Endothelial cell of umbilical vein (primary cell): ENCODE measurements around the gene MCRIP1. TPM values are rescaled to one million over a fixed set of nuclear protein-coding genes. Genes with fewer than 3 reads are reported as not detected.

Experiments used
- BruUV-seq: library from RNA; stranded (reverse); fragments of 400-500 nt; replicated peaks from 2 replicates; lab custom pipeline; 2021; lab: Mats Ljungman, UMichigan
- CTCF ChIA-PET: fragments of 300-600, 350-600 bp; sonication (Branson Sonifier 250); formaldehyde crosslinking; loops from one replicate; lab custom pipeline; 2021; ENCODE audit warnings: antibody characterized with exemption, inconsistent platforms; lab: Charles Lee
- POLR2A ChIA-PET: fragments of 300-600, 350-600 bp; sonication (Branson Sonifier 250); formaldehyde crosslinking; loops from one replicate; lab custom pipeline; 2021; ENCODE audit warnings: antibody characterized with exemption, inconsistent platforms; lab: Charles Lee
- DNase-seq: peaks from one replicate; pipeline ENCODE4 v3.0.0-alpha.2; 2011; ENCODE audit warnings: low read depth, low spot score
- FAIRE-seq: peaks from 2 replicates; lab custom pipeline; 2011; peaks lifted over from hg19 to GRCh38; lab: Jason Lieb, UNC
- H2AFZ ChIP-seq: 2 replicates; pipeline ENCODE4 v1.6.0; 2012; ENCODE audit warnings: low read depth, low read length, control low read depth, inconsistent platforms
- H3K27ac ChIP-seq: 2 replicates; pipeline ENCODE4 v1.5.1; 2011; ENCODE audit warnings: low read depth, mild to moderate bottlenecking, control low read depth, low read length, moderate library complexity; ENCODE audit not compliant: insufficient read depth
- H3K27me3 ChIP-seq, 2 experiments: 2 replicates each; pipeline versions ENCODE4 v1.6.0 to v1.6.1; 2011; ENCODE audit warnings: low read length in 2 of 2, mixed read lengths in 1 of 2; ENCODE audit not compliant: control insufficient read depth in 2 of 2, insufficient read depth in 2 of 2
- H3K36me3 ChIP-seq, 2 experiments: 2 replicates in 1 of 2; 3 replicates in 1 of 2; pipeline ENCODE4 v1.5.1; 2011; ENCODE audit warnings: low read length in 2 of 2, mild to moderate bottlenecking in 1 of 2, moderate library complexity in 1 of 2; ENCODE audit not compliant: control insufficient read depth in 2 of 2, insufficient read depth in 2 of 2; ENCODE audit errors: extremely low read depth in 1 of 2
- H3K4me1 ChIP-seq: 3 replicates; pipeline ENCODE4 v1.5.1; 2011; ENCODE audit warnings: mild to moderate bottlenecking, low read length; ENCODE audit not compliant: control insufficient read depth, insufficient read depth; ENCODE audit errors: extremely low read depth
- H3K4me2 ChIP-seq: 2 replicates; pipeline ENCODE4 v1.6.1; 2011; ENCODE audit warnings: low read length, control low read depth, mixed read lengths; ENCODE audit not compliant: insufficient read depth
- H3K4me3 ChIP-seq, 3 experiments: fragments of 200-600 bp in 1 of 3; sonication (generic), shearing (Covaris generic) in 1 of 3; replicated peaks in 1 of 3; 2 replicates each; pipeline ENCODE4 v1.5.1; 2011 to 2016; ENCODE audit warnings: control low read depth in 3 of 3, low read length in 3 of 3, mild to moderate bottlenecking in 2 of 3, inconsistent platforms in 1 of 3, low read depth in 1 of 3, moderate library complexity in 1 of 3; ENCODE audit not compliant: insufficient read depth in 1 of 3
- H3K79me2 ChIP-seq: 2 replicates; pipeline ENCODE4 v1.6.0; 2012; ENCODE audit warnings: low read length, inconsistent platforms; ENCODE audit not compliant: control insufficient read depth, insufficient read depth
- H3K9ac ChIP-seq: replicated peaks from 2 replicates; pipeline ENCODE3; 2011; ENCODE audit warnings: low read length, control low read depth; ENCODE audit not compliant: insufficient read depth; ENCODE audit errors: extremely low read depth
- H3K9me1 ChIP-seq: replicated peaks from 3 replicates; pipeline ENCODE4 v1.6.0; 2011; ENCODE audit warnings: mild to moderate bottlenecking, low read length; ENCODE audit not compliant: control insufficient read depth, insufficient read depth; ENCODE audit errors: extremely low read depth
- H3K9me3 ChIP-seq: replicated peaks from 2 replicates; pipeline ENCODE4 v1.5.1; 2012; ENCODE audit warnings: low read length, inconsistent platforms; ENCODE audit not compliant: control insufficient read depth, insufficient read depth
- H4K20me1 ChIP-seq: replicated peaks from 2 replicates; pipeline ENCODE3; 2011; ENCODE audit warnings: mild to moderate bottlenecking, low read length; ENCODE audit not compliant: control insufficient read depth, insufficient read depth; ENCODE audit errors: extremely low read depth
- FOS ChIP-seq: IDR thresholded peaks from 2 replicates; pipeline ENCODE4 v1.6.1; 2011; ENCODE audit warnings: mild to moderate bottlenecking, low read length, moderate library complexity, borderline replicate concordance; ENCODE audit not compliant: insufficient read depth
- GATA2 ChIP-seq: IDR thresholded peaks from 2 replicates; pipeline ENCODE4 v1.7.0; 2011; ENCODE audit warnings: low read depth, mild to moderate bottlenecking, moderate library complexity, mixed read lengths, low read length; ENCODE audit not compliant: insufficient read length, insufficient read depth
- JUN ChIP-seq: IDR thresholded peaks from 2 replicates; pipeline ENCODE4 v1.6.1; 2011; ENCODE audit warnings: borderline replicate concordance, low read depth; ENCODE audit not compliant: insufficient read length, insufficient read depth
- MYC ChIP-seq: IDR thresholded peaks from one replicate; pipeline ENCODE4 v1.6.1; 2011; ENCODE audit warnings: mild to moderate bottlenecking, low read depth, low read length
- dilution Hi-C: fragments of 300-500 bp; cut with MboI; formaldehyde crosslinking; loops from one replicate; pipeline ENCODE4 v1.15.0; 2019; ENCODE audit warnings: low sequenced_read_pairs; ENCODE audit not compliant: extremely low pct_ligation_motif_present
- intact Hi-C: fragments of 100-400 bp; cut with micrococcal nuclease; formaldehyde crosslinking; loops from one replicate; pipeline ENCODE4 v1.10.0; 2022
- polyA plus RNA-seq, 4 experiments: library from polyadenylated mRNA; depleted of rRNA in 3 of 4; stranded (reverse) in 3 of 4; unstranded in 1 of 4; fragments of >200 nt; gene quantifications; 2 replicates each; pipeline versions ENCODE4 v1.2.1 to v1.2.3, GENCODE V29; 2011 to 2012; ENCODE audit warnings: missing spikeins in 1 of 4
- total RNA-seq: library from RNA; stranded (reverse); gene quantifications from 2 replicates; pipeline ENCODE4 v1.2.3, GENCODE V29; 2021
- TF ChIP-seq, protein P1 (sequence below): IDR thresholded peaks from 2 replicates; pipeline ENCODE4 v1.6.1; 2011; ENCODE audit not compliant: insufficient read depth, insufficient read length
- TF ChIP-seq, protein P2 (sequence below), 2 donors: IDR thresholded peaks; 1 replicate in 1 of 2; 2 replicates in 1 of 2; pipeline ENCODE4 v1.5.1; 2011; ENCODE audit warnings: low read length in 2 of 2, mild to moderate bottlenecking in 2 of 2, moderate library complexity in 2 of 2, control low read depth in 1 of 2, inconsistent platforms in 1 of 2, low read depth in 1 of 2; ENCODE audit not compliant: insufficient read depth in 1 of 2; ENCODE audit errors: extremely low read depth in 1 of 2

The MCRIP1 gene
- total and polyA plus RNA-seq, 2 donors (not counting 3 experiments of a cell fraction or from before 2014, with no cell fraction given): 121 to 205 TPM

DNA sequence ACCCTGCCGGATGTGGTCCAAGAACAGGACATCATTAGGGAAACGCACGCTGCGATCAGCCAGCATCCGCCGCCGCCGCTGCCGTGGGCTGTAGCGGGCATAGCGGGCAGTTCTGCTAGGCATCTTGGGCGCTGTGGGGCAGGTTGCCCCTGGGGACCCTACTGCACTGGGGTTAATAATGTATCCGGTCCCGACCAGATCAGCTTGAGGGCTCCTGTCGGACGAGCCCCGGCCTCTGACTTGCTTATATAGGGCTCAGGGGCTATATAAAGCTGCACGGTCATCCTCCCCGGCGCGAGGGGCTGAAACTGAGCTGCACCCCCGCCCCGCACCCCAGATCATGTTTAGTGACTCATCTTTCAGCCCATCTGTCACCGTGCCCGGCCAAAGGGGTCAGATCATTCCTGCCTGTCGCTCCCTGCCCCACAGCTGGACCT, 1.8 kb upstream of the MCRIP1 start, which contains the start of gene PPP1R27:
TSS of gene PPP1R27 (minus strand) at position 220 of the 437 bp plus-strand sequence. CDS start at position 123, 97 bp downstream.
- no peak for FAIRE-seq
- no peak for DNase-seq
- H3K4me2 ChIP-seq: peak within 1 kb of the TSS; percentile 70
- TF ChIP-seq MYC (no peak), FOS (no peak), GATA2 (no peak), JUN (no peak)
- TF ChIP-seq, protein P1, sequence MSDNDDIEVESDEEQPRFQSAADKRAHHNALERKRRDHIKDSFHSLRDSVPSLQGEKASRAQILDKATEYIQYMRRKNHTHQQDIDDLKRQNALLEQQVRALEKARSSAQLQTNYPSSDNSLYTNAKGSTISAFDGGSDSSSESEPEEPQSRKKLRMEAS: no peak
- TF ChIP-seq, protein P2, sequence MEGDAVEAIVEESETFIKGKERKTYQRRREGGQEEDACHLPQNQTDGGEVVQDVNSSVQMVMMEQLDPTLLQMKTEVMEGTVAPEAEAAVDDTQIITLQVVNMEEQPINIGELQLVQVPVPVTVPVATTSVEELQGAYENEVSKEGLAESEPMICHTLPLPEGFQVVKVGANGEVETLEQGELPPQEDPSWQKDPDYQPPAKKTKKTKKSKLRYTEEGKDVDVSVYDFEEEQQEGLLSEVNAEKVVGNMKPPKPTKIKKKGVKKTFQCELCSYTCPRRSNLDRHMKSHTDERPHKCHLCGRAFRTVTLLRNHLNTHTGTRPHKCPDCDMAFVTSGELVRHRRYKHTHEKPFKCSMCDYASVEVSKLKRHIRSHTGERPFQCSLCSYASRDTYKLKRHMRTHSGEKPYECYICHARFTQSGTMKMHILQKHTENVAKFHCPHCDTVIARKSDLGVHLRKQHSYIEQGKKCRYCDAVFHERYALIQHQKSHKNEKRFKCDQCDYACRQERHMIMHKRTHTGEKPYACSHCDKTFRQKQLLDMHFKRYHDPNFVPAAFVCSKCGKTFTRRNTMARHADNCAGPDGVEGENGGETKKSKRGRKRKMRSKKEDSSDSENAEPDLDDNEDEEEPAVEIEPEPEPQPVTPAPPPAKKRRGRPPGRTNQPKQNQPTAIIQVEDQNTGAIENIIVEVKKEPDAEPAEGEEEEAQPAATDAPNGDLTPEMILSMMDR (IDR thresholded peaks at IDR 0.05; ENCODE audit: extremely low read depth in 1 of 2, insufficient read depth in 1 of 2, low read depth in 1 of 2, low read length in 2 of 2): no peak
- ChIA-PET POLR2A (no interaction called here), CTCF (no interaction called here)
- H3K9me1 ChIP-seq: no peaks in the 10 kb centered on the region
- no peaks in the 10 kb centered on the region for H3K27me3 ChIP-seq
- intact Hi-C loops: no loop called here
- no peaks in the 10 kb centered on the region for H4K20me1 ChIP-seq
- dilution Hi-C loops: no loop called here
- H3K9ac ChIP-seq: no peak within 1 kb of the TSS
- H3K36me3 ChIP-seq: peaks cover 0 to 1% of the 10 kb centered on the region in 2 experiments
- no peaks in the 10 kb centered on the region for H3K9me3 ChIP-seq
- peak within 1 kb of the TSS in 1 of 3 experiments; percentile 40 for H3K4me3 ChIP-seq
- H3K27ac ChIP-seq: no peak within 1 kb of the TSS
- peaks cover 9% of the 10 kb centered on the region for H3K79me2 ChIP-seq
- BruUV-seq: no TSS peak
- peaks cover 11% of the 10 kb centered on the region for H3K4me1 ChIP-seq
- H2AFZ ChIP-seq: no peak within 1 kb of the TSS
